Loucy (cell line): ENCODE measurements around the gene IRAK4.
A peak's percentile ranks its signal among the peaks of the same experiment; 100 is the strongest.

Experiments
- H2AFZ ChIP-seq: fragments of 200-600 bp; sonication (generic); 2 replicates; pipeline ENCODE4 v1.6.0; 2016; ENCODE audit warnings: antibody characterized with exemption, mild to moderate bottlenecking, low read length, moderate library complexity
- H3F3A ChIP-seq: fragments of 200-600 bp; 2 replicates; pipeline ENCODE4 v1.6.0; 2016; ENCODE audit warnings: antibody characterized with exemption, low read depth, mild to moderate bottlenecking
- H3K27me3 ChIP-seq: fragments of 200-600 bp; sonication (generic); 2 replicates; pipeline ENCODE4 v1.6.1; 2014; ENCODE audit warnings: low read length, mild to moderate bottlenecking; ENCODE audit not compliant: insufficient read depth, poor library complexity, severe bottlenecking
- H3K36me3 ChIP-seq: fragments of 200-600 bp; sonication (generic); 2 replicates; pipeline ENCODE4 v1.6.1; 2016; ENCODE audit warnings: low read length; ENCODE audit not compliant: insufficient read depth
- H3K4me1 ChIP-seq: fragments of 200-600 bp; sonication (generic); 2 replicates; pipeline ENCODE4 v1.5.1; 2014; ENCODE audit warnings: low read length, mild to moderate bottlenecking; ENCODE audit not compliant: insufficient read depth, poor library complexity, severe bottlenecking
- H3K4me2 ChIP-seq: fragments of 200-600 bp; sonication (generic); 2 replicates; pipeline ENCODE4 v1.6.0; 2014; ENCODE audit warnings: antibody characterized with exemption, low read length, low read depth, mild to moderate bottlenecking; ENCODE audit not compliant: poor library complexity, severe bottlenecking
- H3K4me3 ChIP-seq: fragments of 200-600 bp; sonication (generic); 2 replicates; pipeline ENCODE4 v1.5.1; 2014; ENCODE audit warnings: low read length, mild to moderate bottlenecking, mixed read lengths; ENCODE audit not compliant: poor library complexity, severe bottlenecking
- H3K79me2 ChIP-seq: fragments of 200-600 bp; sonication (generic); 2 replicates; pipeline ENCODE4 v1.6.1; 2014; ENCODE audit warnings: low read length; ENCODE audit not compliant: insufficient read depth
- H3K9ac ChIP-seq: fragments of 200-600 bp; sonication (generic); 2 replicates; pipeline ENCODE4 v1.6.0; 2014; ENCODE audit warnings: mild to moderate bottlenecking, low read depth, low read length, moderate library complexity; ENCODE audit not compliant: poor library complexity, severe bottlenecking
- H3K9me2 ChIP-seq: fragments of 200-600 bp; sonication (generic); replicated peaks from 2 replicates; pipeline ENCODE4 v1.6.1; 2016; ENCODE audit warnings: low read depth, low read length, mixed read lengths
- H3K9me3 ChIP-seq: fragments of 200-600 bp; sonication (generic); 2 replicates; pipeline ENCODE4 v1.6.1; 2014; ENCODE audit warnings: mild to moderate bottlenecking, antibody characterized with exemption, low read length, low read depth; ENCODE audit not compliant: insufficient read depth
- H4K20me1 ChIP-seq: fragments of 200-600 bp; sonication (generic); 2 replicates; pipeline ENCODE4 v1.6.0; 2014; ENCODE audit warnings: antibody characterized with exemption, low read length, mild to moderate bottlenecking; ENCODE audit not compliant: insufficient read depth, poor library complexity, severe bottlenecking
- EZH2phosphoT487 ChIP-seq: fragments of 200-600 bp; IDR thresholded peaks from 2 replicates; pipeline ENCODE4 v1.6.1; 2018; ENCODE audit warnings: antibody characterized with exemption, mild to moderate bottlenecking, moderate library complexity, borderline replicate concordance
- TF ChIP-seq, protein P1 (sequence below): fragments of 200-600 bp; sonication (generic); conservative IDR thresholded peaks from 2 replicates; pipeline ENCODE4 v1.5.1; 2014; ENCODE audit warnings: mild to moderate bottlenecking, antibody characterized with exemption, low read length

IRAK4 gene

DNA sequence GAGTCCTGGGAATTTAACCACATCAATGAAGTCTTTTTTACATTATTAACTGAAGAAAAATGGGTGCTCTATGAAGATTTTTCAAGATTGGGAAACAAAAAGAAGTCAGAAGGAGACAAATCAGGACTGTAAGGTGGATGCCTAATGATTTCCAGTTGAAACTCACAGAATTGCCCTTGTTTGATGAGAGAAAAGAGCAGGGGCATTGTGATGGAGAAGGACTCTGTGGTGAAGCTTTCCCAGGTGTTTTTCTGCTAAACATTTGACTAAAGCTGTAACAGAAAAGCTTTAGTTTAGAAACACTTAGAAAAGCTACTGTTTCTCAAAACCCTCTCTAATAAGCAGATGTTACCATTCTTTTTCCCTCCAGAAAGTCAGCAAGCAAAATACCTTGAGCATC is 5.8 kb downstream of the IRAK4 start:
- Histone ChIP-seq H3K4me3 (no peak overlapping the region), H3K4me2 (no peak overlapping the region), H2AFZ (no peak overlapping the region), H3K9me3 (no peaks in the 10 kb centered on the region), H3K36me3 (no peaks in the 10 kb centered on the region), H3K79me2 (peaks cover 28% of the 10 kb centered on the region), H3F3A (no peaks in the 10 kb centered on the region), H3K9ac (no peak overlapping the region), H3K4me1 (peaks cover 35% of the 10 kb centered on the region), H3K9me2 (no peaks in the 10 kb centered on the region), H4K20me1 (peaks cover 28% of the 10 kb centered on the region), H3K27me3 (no peaks in the 10 kb centered on the region)
- TF ChIP-seq, protein P1, sequence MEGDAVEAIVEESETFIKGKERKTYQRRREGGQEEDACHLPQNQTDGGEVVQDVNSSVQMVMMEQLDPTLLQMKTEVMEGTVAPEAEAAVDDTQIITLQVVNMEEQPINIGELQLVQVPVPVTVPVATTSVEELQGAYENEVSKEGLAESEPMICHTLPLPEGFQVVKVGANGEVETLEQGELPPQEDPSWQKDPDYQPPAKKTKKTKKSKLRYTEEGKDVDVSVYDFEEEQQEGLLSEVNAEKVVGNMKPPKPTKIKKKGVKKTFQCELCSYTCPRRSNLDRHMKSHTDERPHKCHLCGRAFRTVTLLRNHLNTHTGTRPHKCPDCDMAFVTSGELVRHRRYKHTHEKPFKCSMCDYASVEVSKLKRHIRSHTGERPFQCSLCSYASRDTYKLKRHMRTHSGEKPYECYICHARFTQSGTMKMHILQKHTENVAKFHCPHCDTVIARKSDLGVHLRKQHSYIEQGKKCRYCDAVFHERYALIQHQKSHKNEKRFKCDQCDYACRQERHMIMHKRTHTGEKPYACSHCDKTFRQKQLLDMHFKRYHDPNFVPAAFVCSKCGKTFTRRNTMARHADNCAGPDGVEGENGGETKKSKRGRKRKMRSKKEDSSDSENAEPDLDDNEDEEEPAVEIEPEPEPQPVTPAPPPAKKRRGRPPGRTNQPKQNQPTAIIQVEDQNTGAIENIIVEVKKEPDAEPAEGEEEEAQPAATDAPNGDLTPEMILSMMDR, result no peak
- no peak for TF ChIP-seq EZH2phosphoT487

DNA sequence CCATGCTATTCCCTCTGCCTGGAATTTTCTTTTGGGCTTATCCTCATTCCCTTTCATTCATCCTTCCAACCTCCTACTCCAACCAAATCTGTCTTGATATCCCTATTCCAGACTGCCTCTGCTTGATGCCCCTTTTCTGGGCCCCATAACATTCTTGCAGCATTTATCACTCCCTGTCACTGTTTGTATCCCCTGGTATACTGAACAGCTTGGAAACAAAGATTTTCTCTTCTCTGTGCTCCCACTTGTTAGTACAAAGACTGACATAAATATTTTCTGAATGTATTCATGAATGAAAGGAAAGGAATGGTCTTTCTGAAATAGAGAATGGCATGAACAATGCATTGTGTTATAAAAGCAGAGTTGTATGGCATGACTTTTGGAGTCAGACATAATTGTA is 7.5 kb downstream of the IRAK4 start:
- H3K9ac ChIP-seq, result no peak overlapping the region
- no peak overlapping the region for H3K4me2 ChIP-seq
- H3K79me2 ChIP-seq, result peaks cover 12% of the 10 kb centered on the region; the same call in 1 of the 2 replicates
- H3K9me3 ChIP-seq, result no peaks in the 10 kb centered on the region
- no peaks in the 10 kb centered on the region for H3K27me3 ChIP-seq
- H3K36me3 ChIP-seq, result peaks cover under 1% of the 10 kb centered on the region; the same call in 1 of the 2 replicates
- H4K20me1 ChIP-seq, result peaks cover 14% of the 10 kb centered on the region
- H3K4me1 ChIP-seq, result peaks cover 18% of the 10 kb centered on the region
- no peaks in the 10 kb centered on the region for H3K9me2 ChIP-seq
- no peaks in the 10 kb centered on the region for H3F3A ChIP-seq
- no peak overlapping the region for H3K4me3 ChIP-seq
- TF ChIP-seq, protein P1, result no peak
- no peak overlapping the region for H2AFZ ChIP-seq

GRCh38 chr12:43776498-43776897 is 17.7 kb downstream of the IRAK4 start:
- peaks cover 39% of the 10 kb centered on the region; the same call in 1 of the 2 replicates for H3K36me3 ChIP-seq
- H3K27me3 ChIP-seq, result no peaks in the 10 kb centered on the region
- TF ChIP-seq, protein P1, result peak; percentile 77
- TF ChIP-seq EZH2phosphoT487, result no peak
- no peaks in the 10 kb centered on the region for H3F3A ChIP-seq
- H2AFZ ChIP-seq, result no peak overlapping the region
- no peaks in the 10 kb centered on the region for H3K79me2 ChIP-seq
- no peak overlapping the region for H3K9ac ChIP-seq
- H3K4me3 ChIP-seq, result no peak overlapping the region
- H3K9me3 ChIP-seq, result no peaks in the 10 kb centered on the region
- H4K20me1 ChIP-seq, result no peaks in the 10 kb centered on the region
- H3K4me2 ChIP-seq, result no peak overlapping the region
- H3K4me1 ChIP-seq, result no peaks in the 10 kb centered on the region
- H3K9me2 ChIP-seq, result no peaks in the 10 kb centered on the region
